ENCODE results near the gene ZC3H7A.

ZC3H7A gene

DNA sequence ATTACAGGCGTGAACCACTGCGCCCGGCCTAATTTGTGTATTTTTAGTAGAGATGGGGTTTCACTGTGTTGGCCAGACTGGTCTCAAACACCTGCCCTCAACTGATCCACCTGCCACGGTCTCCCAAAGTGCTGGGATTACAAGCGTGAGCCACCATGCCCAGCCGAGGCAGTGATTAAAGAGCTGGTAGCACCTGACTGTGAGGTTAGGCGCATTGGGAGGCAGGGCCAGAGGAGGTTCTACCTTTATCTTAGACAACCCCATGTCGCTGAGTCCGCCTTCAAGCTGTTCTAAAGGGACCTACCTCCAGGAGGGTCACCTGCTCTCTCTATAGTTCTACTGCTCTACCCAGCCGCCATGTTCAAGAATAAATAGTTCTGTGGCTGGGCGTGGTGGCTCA, 46.1 kb upstream of the ZC3H7A start:
- TF ChIP-seq, protein P1, sequence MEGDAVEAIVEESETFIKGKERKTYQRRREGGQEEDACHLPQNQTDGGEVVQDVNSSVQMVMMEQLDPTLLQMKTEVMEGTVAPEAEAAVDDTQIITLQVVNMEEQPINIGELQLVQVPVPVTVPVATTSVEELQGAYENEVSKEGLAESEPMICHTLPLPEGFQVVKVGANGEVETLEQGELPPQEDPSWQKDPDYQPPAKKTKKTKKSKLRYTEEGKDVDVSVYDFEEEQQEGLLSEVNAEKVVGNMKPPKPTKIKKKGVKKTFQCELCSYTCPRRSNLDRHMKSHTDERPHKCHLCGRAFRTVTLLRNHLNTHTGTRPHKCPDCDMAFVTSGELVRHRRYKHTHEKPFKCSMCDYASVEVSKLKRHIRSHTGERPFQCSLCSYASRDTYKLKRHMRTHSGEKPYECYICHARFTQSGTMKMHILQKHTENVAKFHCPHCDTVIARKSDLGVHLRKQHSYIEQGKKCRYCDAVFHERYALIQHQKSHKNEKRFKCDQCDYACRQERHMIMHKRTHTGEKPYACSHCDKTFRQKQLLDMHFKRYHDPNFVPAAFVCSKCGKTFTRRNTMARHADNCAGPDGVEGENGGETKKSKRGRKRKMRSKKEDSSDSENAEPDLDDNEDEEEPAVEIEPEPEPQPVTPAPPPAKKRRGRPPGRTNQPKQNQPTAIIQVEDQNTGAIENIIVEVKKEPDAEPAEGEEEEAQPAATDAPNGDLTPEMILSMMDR (IDR thresholded peaks at IDR 0.05; ENCODE audit: low read length) = no peak
- TF ChIP-seq EZH2 (optimal IDR thresholded peaks at IDR 0.05; ENCODE audit: low read depth, low read length) = no peak
- no peak for TF ChIP-seq EZH2phosphoT487 (IDR thresholded peaks at IDR 0.05; ENCODE audit: low read length)
- H3K4me3 ChIP-seq (ENCODE audit: low read length) = no peak overlapping the region
- H2AFZ ChIP-seq (ENCODE audit: low read length) = no peak overlapping the region
- H3K79me2 ChIP-seq (ENCODE audit: low read length) = peaks cover 68% of the 10 kb centered on the region
- no peak for DNase-seq
- H3K27ac ChIP-seq (ENCODE audit: low read length) = no peak overlapping the region
- H3K9me3 ChIP-seq (replicated peaks; ENCODE audit: insufficient read depth, low read length) = no peaks in the 10 kb centered on the region
- H3K9me2 ChIP-seq (replicated peaks; ENCODE audit: insufficient read depth, low read length) = no peaks in the 10 kb centered on the region
- no peaks in the 10 kb centered on the region for H3F3A ChIP-seq (ENCODE audit: insufficient read depth, low read length)
- no peak overlapping the region for H3K4me2 ChIP-seq (ENCODE audit: low read depth, low read length)
- no peaks in the 10 kb centered on the region for H3K4me1 ChIP-seq (ENCODE audit: low read length)
- H3K9ac ChIP-seq (ENCODE audit: low read length) = no peak overlapping the region
- H3K27me3 ChIP-seq (replicated peaks; ENCODE audit: insufficient read depth, low read length) = no peaks in the 10 kb centered on the region
- peaks cover 4% of the 10 kb centered on the region; the same call in 1 of the 2 replicates for H4K20me1 ChIP-seq (ENCODE audit: insufficient read depth, low read length)
- H3K36me3 ChIP-seq (replicated peaks; ENCODE audit: insufficient read depth, low read length) = peaks cover 46% of the 10 kb centered on the region

DNA sequence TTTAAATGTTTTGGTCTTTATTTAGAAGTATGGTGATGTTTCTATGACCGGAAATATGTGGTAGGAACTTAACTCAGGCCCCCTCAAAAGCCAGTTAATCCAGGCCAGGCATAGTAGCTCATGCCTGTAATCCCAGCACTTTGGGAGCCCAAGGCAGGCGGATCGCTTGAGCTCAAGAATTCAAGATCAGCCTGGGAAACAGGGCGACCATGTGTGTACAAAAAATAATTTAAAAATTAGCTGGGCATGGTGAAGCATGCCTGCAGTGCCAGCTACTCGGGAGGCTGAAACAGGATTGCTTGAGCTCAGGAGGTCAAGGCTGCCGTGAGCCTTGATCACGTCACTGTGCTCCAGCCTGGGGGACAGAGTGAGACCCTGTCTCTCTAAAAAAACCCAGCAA, 44.0 kb upstream of the ZC3H7A start:
- Histone ChIP-seq H3K9ac (ENCODE audit: low read length) (no peak overlapping the region), H3K79me2 (ENCODE audit: low read length) (peaks cover 48% of the 10 kb centered on the region), H3F3A (ENCODE audit: insufficient read depth, low read length) (peaks cover 12% of the 10 kb centered on the region; the same call in 1 of the 2 replicates), H3K27ac (ENCODE audit: low read length) (no peak overlapping the region), H4K20me1 (ENCODE audit: insufficient read depth, low read length) (no peaks in the 10 kb centered on the region), H3K4me1 (ENCODE audit: low read length) (no peaks in the 10 kb centered on the region), H3K27me3 (replicated peaks; ENCODE audit: insufficient read depth, low read length) (no peaks in the 10 kb centered on the region), H2AFZ (ENCODE audit: low read length) (no peak overlapping the region), H3K4me3 (ENCODE audit: low read length) (no peak overlapping the region), H3K36me3 (replicated peaks; ENCODE audit: insufficient read depth, low read length) (peaks cover 43% of the 10 kb centered on the region), H3K4me2 (ENCODE audit: low read depth, low read length) (no peak overlapping the region), H3K9me2 (replicated peaks; ENCODE audit: insufficient read depth, low read length) (no peaks in the 10 kb centered on the region), H3K9me3 (replicated peaks; ENCODE audit: insufficient read depth, low read length) (no peaks in the 10 kb centered on the region)
- no peak for DNase-seq
- TF ChIP-seq EZH2 (optimal IDR thresholded peaks at IDR 0.05; ENCODE audit: low read depth, low read length) (no peak), EZH2phosphoT487 (IDR thresholded peaks at IDR 0.05; ENCODE audit: low read length) (no peak)
- TF ChIP-seq, protein P1 (IDR thresholded peaks at IDR 0.05; ENCODE audit: low read length) = no peak

DNA sequence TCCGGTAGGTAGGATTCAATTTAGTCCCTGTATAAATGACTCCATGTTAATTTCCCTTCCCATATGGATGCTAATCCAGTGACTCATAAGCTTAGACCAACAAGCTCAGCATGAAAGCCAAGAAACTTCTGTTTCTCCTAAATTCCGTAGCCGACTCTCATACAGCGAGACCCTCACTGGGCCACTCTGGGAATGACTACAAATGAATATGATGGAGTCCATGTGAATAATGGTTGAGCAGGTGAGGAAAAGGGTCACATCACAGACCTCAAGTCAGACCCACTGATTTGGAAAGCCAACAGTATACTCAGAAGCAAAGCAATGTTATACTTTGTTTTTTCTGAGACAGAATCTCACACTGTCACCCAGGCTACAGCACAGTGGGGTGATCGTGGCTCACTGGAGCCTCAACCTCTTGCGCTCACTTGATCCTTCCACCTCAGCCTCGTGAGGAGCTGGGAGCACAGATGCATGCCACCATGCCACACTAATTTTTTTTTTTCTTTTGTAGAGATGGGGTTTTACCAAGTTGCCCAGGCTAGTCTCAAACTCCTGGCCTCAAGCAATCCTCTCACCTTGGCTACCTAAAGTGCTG, 39.7 kb upstream of the ZC3H7A start:
- H3K9me3 ChIP-seq (replicated peaks; ENCODE audit: insufficient read depth, low read length) = no peaks in the 10 kb centered on the region
- H3K79me2 ChIP-seq (ENCODE audit: low read length) = peaks cover 12% of the 10 kb centered on the region
- DNase-seq = no peak
- no peak overlapping the region for H2AFZ ChIP-seq (ENCODE audit: low read length)
- H3F3A ChIP-seq (ENCODE audit: insufficient read depth, low read length) = peaks cover 19% of the 10 kb centered on the region
- no peak overlapping the region for H3K4me3 ChIP-seq (ENCODE audit: low read length)
- peaks cover 30% of the 10 kb centered on the region for H3K36me3 ChIP-seq (replicated peaks; ENCODE audit: insufficient read depth, low read length)
- no peaks in the 10 kb centered on the region for H4K20me1 ChIP-seq (ENCODE audit: insufficient read depth, low read length)
- TF ChIP-seq EZH2phosphoT487 (IDR thresholded peaks at IDR 0.05; ENCODE audit: low read length) (no peak), EZH2 (optimal IDR thresholded peaks at IDR 0.05; ENCODE audit: low read depth, low read length) (no peak)
- TF ChIP-seq, protein P1 (IDR thresholded peaks at IDR 0.05; ENCODE audit: low read length) = no peak
- no peaks in the 10 kb centered on the region for H3K27me3 ChIP-seq (replicated peaks; ENCODE audit: insufficient read depth, low read length)
- H3K4me2 ChIP-seq (ENCODE audit: low read depth, low read length) = no peak overlapping the region
- no peak overlapping the region for H3K27ac ChIP-seq (ENCODE audit: low read length)
- H3K4me1 ChIP-seq (ENCODE audit: low read length) = no peaks in the 10 kb centered on the region
- no peak overlapping the region for H3K9ac ChIP-seq (ENCODE audit: low read length)
- no peaks in the 10 kb centered on the region for H3K9me2 ChIP-seq (replicated peaks; ENCODE audit: insufficient read depth, low read length)
